B cell (primary cell): Measurements from ENCODE around the gene PCOLCE2. TPM values are rescaled to one million over a fixed set of nuclear protein-coding genes. Genes with fewer than 3 reads are reported as not detected.

Experiments
- ATAC-seq: fragments of 200-7000 bp; cut with Tn5 transposase; one replicate; pipeline ENCODE4 v1.10.0; 2021; ENCODE audit warnings: low read depth, mild to moderate bottlenecking, moderate number of reproducible peaks, moderate library complexity
- CTCF ChIA-PET: fragments of 350-600 bp; sonication (Branson Sonifier 250); formaldehyde crosslinking; loops from one replicate; lab custom pipeline; 2021; ENCODE audit warnings: antibody characterized with exemption, inconsistent platforms; lab: Charles Lee
- POLR2A ChIA-PET: fragments of 350-600 bp; sonication (Branson Sonifier 250); formaldehyde crosslinking; loops from one replicate; lab custom pipeline; 2021; ENCODE audit warnings: antibody characterized with exemption; lab: Charles Lee
- DNase-seq: peaks from one replicate; pipeline ENCODE4 v3.0.0; 2013
- H2AFZ ChIP-seq: 2 replicates; pipeline ENCODE4 v1.6.1; 2012; ENCODE audit warnings: mild to moderate bottlenecking, low read depth, low read length; ENCODE audit not compliant: insufficient read depth, poor library complexity, severe bottlenecking
- H3K27ac ChIP-seq, 2 donors: 1 replicate in 1 of 2; 2 replicates in 1 of 2; pipeline ENCODE4 v1.5.1; 2012 to 2013; ENCODE audit warnings: low read length in 2 of 2, mild to moderate bottlenecking in 2 of 2, moderate library complexity in 1 of 2
- H3K27me3 ChIP-seq, 4 experiments: fragments of 200-600 bp in 1 of 4; sonication (generic) in 1 of 4; replicated peaks in 1 of 4; 1 replicate in 2 of 4; 2 replicates in 2 of 4; pipeline versions ENCODE4 v1.6.1 to v1.7.0; 2013 to 2016; ENCODE audit warnings: low read length in 3 of 4, mild to moderate bottlenecking in 2 of 4, mixed read lengths in 1 of 4, moderate library complexity in 1 of 4; ENCODE audit not compliant: insufficient read depth in 4 of 4, control insufficient read depth in 3 of 4; ENCODE audit errors: control extremely low read depth in 1 of 4
- H3K36me3 ChIP-seq, 2 experiments: replicated peaks in 1 of 2; 1 replicate in 1 of 2; 2 replicates in 1 of 2; pipeline versions ENCODE4 v1.6.1 to v1.7.1; 2013; ENCODE audit warnings: low read length in 1 of 2; ENCODE audit not compliant: insufficient read depth in 2 of 2, control insufficient read depth in 1 of 2; ENCODE audit errors: control extremely low read depth in 1 of 2, extremely low read depth in 1 of 2
- H3K4me1 ChIP-seq, 2 donors: fragments of 200-600 bp in 1 of 2; sonication (generic) in 1 of 2; 1 replicate in 1 of 2; 2 replicates in 1 of 2; pipeline versions ENCODE4 v1.5.1 to v1.6.1; 2013 to 2017; ENCODE audit warnings: low read length in 2 of 2; ENCODE audit not compliant: control insufficient read depth in 2 of 2, insufficient read depth in 2 of 2
- H3K4me2 ChIP-seq: replicated peaks from 2 replicates; pipeline ENCODE3; 2012; ENCODE audit warnings: mild to moderate bottlenecking, low read depth, low read length; ENCODE audit not compliant: poor library complexity, severe bottlenecking
- H3K4me3 ChIP-seq, 5 experiments: fragments of 200-600 bp in 1 of 5; sonication (generic) in 1 of 5; 1 replicate in 3 of 5; 2 replicates in 2 of 5; pipeline versions ENCODE4 v1.5.1 to v1.7.0; 2011 to 2016; ENCODE audit warnings: low read length in 4 of 5, mild to moderate bottlenecking in 4 of 5, low read depth in 2 of 5, control low read depth in 1 of 5, moderate library complexity in 1 of 5; ENCODE audit not compliant: insufficient read depth in 1 of 5; ENCODE audit errors: control extremely low read depth in 1 of 5, extremely low read depth in 1 of 5
- H3K79me2 ChIP-seq: fragments of 200-600 bp; sonication (generic); one replicate; pipeline ENCODE4 v1.6.0; 2016; ENCODE audit warnings: low read length; ENCODE audit not compliant: control insufficient read depth, insufficient read depth
- H3K9ac ChIP-seq: fragments of 200-600 bp; sonication (generic); 2 replicates; pipeline ENCODE4 v1.6.1; 2017; ENCODE audit warnings: mild to moderate bottlenecking, low read length, moderate library complexity
- H3K9me3 ChIP-seq, 3 donors: one replicate each; pipeline versions ENCODE4 v1.6.1 to v1.7.1; 2013; ENCODE audit warnings: low read length in 2 of 3; ENCODE audit not compliant: control insufficient read depth in 2 of 3, insufficient read depth in 1 of 3; ENCODE audit errors: control extremely low read depth in 1 of 3
- H4K20me1 ChIP-seq: 2 replicates; pipeline ENCODE4 v1.6.0; 2012; ENCODE audit warnings: mild to moderate bottlenecking, low read length; ENCODE audit not compliant: insufficient read depth, control insufficient read depth, poor library complexity, severe bottlenecking
- H3K27ac Mint-ChIP-seq: one replicate; pipeline ENCODE4 v1.8.0; 2021; ENCODE audit warnings: mixed read lengths
- H3K27me3 Mint-ChIP-seq: one replicate; pipeline ENCODE4 v1.8.0; 2021; ENCODE audit warnings: mixed read lengths
- H3K4me1 Mint-ChIP-seq: one replicate; pipeline ENCODE4 v1.8.0; 2021; ENCODE audit warnings: mixed read lengths
- H3K4me3 Mint-ChIP-seq: one replicate; pipeline ENCODE4 v1.8.0; 2021; ENCODE audit warnings: mixed read lengths
- H3K9me3 Mint-ChIP-seq: one replicate; pipeline ENCODE4 v1.8.0; 2022; ENCODE audit warnings: mixed read lengths; ENCODE audit not compliant: insufficient read depth
- CTCF ChIP-seq: fragments of 200-600 bp; IDR thresholded peaks from one replicate; pipeline ENCODE4 v1.8.0; 2022; ENCODE audit warnings: antibody characterized with exemption, mild to moderate bottlenecking
- EZH2 ChIP-seq: IDR thresholded peaks from 2 replicates; pipeline ENCODE4 v1.6.1; 2012; ENCODE audit warnings: borderline replicate concordance, low read depth, mild to moderate bottlenecking, moderate library complexity, low read length; ENCODE audit not compliant: insufficient read depth, poor library complexity, severe bottlenecking
- WGBS: methylation state at CpG from one replicate; pipeline ENCODE4 v1.1.5; 2013; ENCODE audit warnings: missing lambda C conversion rate; ENCODE audit not compliant: insufficient coverage; 5-methylcytosine and 5-hydroxymethylcytosine counted together
- intact Hi-C: fragments of 100-400 bp; cut with micrococcal nuclease; formaldehyde crosslinking; loops from one replicate; pipeline ENCODE4 v1.10.0; 2022
- polyA plus RNA-seq: library from polyadenylated mRNA; depleted of rRNA; stranded (reverse); fragments of >200 nt; gene quantifications from 2 replicates; pipeline ENCODE4 v1.2.3, GENCODE V29; 2012
- total RNA-seq, 2 donors: library from RNA; stranded (reverse); fragments of 120-200 nt in 1 of 2; gene quantifications; 1 replicate in 1 of 2; 2 replicates in 1 of 2; pipeline versions ENCODE4 v1.2.3 to v1.2.4, GENCODE V29; 2013 to 2022

The PCOLCE2 gene
- total and polyA plus RNA-seq, 2 donors (not counting 1 experiment from before 2014, with no cell fraction given), result not detected

GRCh38 chr3:142863930-142864920 is 24.7 kb downstream of the PCOLCE2 start:
- 90% methylated on average over 2 of the region's 8 CpGs for WGBS
- Histone ChIP-seq H3K4me3 (no peak overlapping the region), H2AFZ (no peak overlapping the region), H3K36me3 (no peaks in the 10 kb centered on the region), H3K9ac (no peak overlapping the region), H3K27me3 (peaks cover 0 to 5% (median 0%) of the 10 kb centered on the region in 4 experiments), H3K4me2 (no peak overlapping the region), H4K20me1 (no peaks in the 10 kb centered on the region), H3K9me3 (no peaks in the 10 kb centered on the region), H3K27ac (no peak overlapping the region), H3K79me2 (no peaks in the 10 kb centered on the region), H3K4me1 (no peaks in the 10 kb centered on the region)
- Mint-ChIP-seq H3K27ac (no peak overlapping the region), H3K4me3 (no peak overlapping the region), H3K27me3 (peaks cover 41% of the 10 kb centered on the region), H3K4me1 (no peaks in the 10 kb centered on the region), H3K9me3 (no peaks in the 10 kb centered on the region)
- ChIA-PET CTCF (no interaction called here), POLR2A (no interaction called here)
- DNase-seq, result no peak
- no peak for ATAC-seq
- intact Hi-C loops, result no loop called here
- TF ChIP-seq CTCF, result no peak
- TF ChIP-seq EZH2, result no peak
